HepG2 (cell line): ENCODE measurements around the gene TTC39B. TPM values are rescaled to one million over a fixed set of nuclear protein-coding genes. Genes with fewer than 3 reads are reported as not detected.

Experiments
- ARID5B ChIP-seq: IDR thresholded peaks from 2 replicates; pipeline ENCODE4 v1.4.0; 2020; ENCODE audit warnings: mild to moderate bottlenecking, missing genetic modification reagents
- ERF ChIP-seq: IDR thresholded peaks from 2 replicates; pipeline ENCODE4 v1.6.1; 2018; ENCODE audit warnings: missing biosample characterization, missing genetic modification reagents
- ESRRA ChIP-seq: sonication (generic); formaldehyde crosslinking; IDR thresholded peaks from 2 replicates; pipeline ENCODE4 v1.5.1; 2020; ENCODE audit warnings: mild to moderate bottlenecking, low read depth, missing genetic modification reagents
- FOXO1 ChIP-seq: sonication (generic); formaldehyde crosslinking; IDR thresholded peaks from 2 replicates; pipeline ENCODE4 v1.4.0; 2020; ENCODE audit warnings: missing genetic modification reagents
- FOXP1 ChIP-seq, 2 experiments: fragments of 450-650 bp in 1 of 2; IDR thresholded peaks; 2 replicates each; pipeline ENCODE4 v1.6.1; 2017 to 2018; ENCODE audit warnings: antibody characterized with exemption in 1 of 2
- GZF1 ChIP-seq: sonication (generic); formaldehyde crosslinking; IDR thresholded peaks from 2 replicates; pipeline ENCODE4 v1.5.1; 2020; ENCODE audit warnings: mild to moderate bottlenecking, missing genetic modification reagents
- HDAC2 ChIP-seq: sonication (generic); formaldehyde crosslinking; IDR thresholded peaks from 2 replicates; pipeline ENCODE4 v1.4.0; 2020; ENCODE audit warnings: missing genetic modification reagents
- HOXA3 ChIP-seq: sonication (generic); formaldehyde crosslinking; IDR thresholded peaks from 2 replicates; pipeline ENCODE4 v1.5.0; 2020; ENCODE audit warnings: missing genetic modification reagents
- HOXA7 ChIP-seq: sonication (generic); formaldehyde crosslinking; IDR thresholded peaks from 2 replicates; pipeline ENCODE4 v1.8.1; 2022; ENCODE audit warnings: mild to moderate bottlenecking, missing genetic modification reagents, moderate library complexity
- SAP130 ChIP-seq: IDR thresholded peaks from 2 replicates; pipeline ENCODE4 v1.6.1; 2016; ENCODE audit warnings: low read depth
- ZFP90 ChIP-seq: sonication (generic); formaldehyde crosslinking; IDR thresholded peaks from 2 replicates; pipeline ENCODE4 v1.8.0; 2022; ENCODE audit warnings: missing genetic modification reagents, mild to moderate bottlenecking, inconsistent platforms, borderline replicate concordance
- ZHX2 ChIP-seq, 2 experiments: sonication (generic) in 1 of 2; formaldehyde crosslinking in 1 of 2; IDR thresholded peaks; 2 replicates each; pipeline versions ENCODE4 v1.6.1 to v1.9.0; 2014 to 2022; ENCODE audit warnings: antibody characterized with exemption in 1 of 2, borderline replicate concordance in 1 of 2, inconsistent platforms in 1 of 2, low read depth in 1 of 2, missing genetic modification reagents in 1 of 2
- ZKSCAN8 ChIP-seq: IDR thresholded peaks from 2 replicates; pipeline ENCODE4 v1.6.1; 2016; ENCODE audit warnings: borderline replicate concordance, missing genetic modification reagents, missing compliant biosample characterization
- polyA plus RNA-seq, 8 experiments: library from polyadenylated mRNA; depleted of rRNA in 3 of 8; stranded (reverse) in 7 of 8; unstranded in 1 of 8; fragments of >200 nt; fragmentation: Illumina TruSeq in 4 of 8; extraction: Trizol in 4 of 8; gene quantifications; 2 replicates each; pipeline versions ENCODE4 v1.2.1 to v1.2.3, GENCODE V29; 2011 to 2016; ENCODE audit warnings: low read depth in 4 of 8, missing spikeins in 1 of 8, mixed read lengths in 1 of 8; ENCODE audit not compliant: insufficient read depth in 1 of 8
- total RNA-seq, 5 experiments: library from RNA; depleted of rRNA; stranded (reverse); fragments of >200 nt; fragmentation: Illumina TruSeq; extraction: Trizol; gene quantifications; 2 replicates each; pipeline ENCODE4 v1.2.3, GENCODE V29; 2016; ENCODE audit warnings: low read depth in 1 of 5
- TF ChIP-seq, protein P1 (sequence below): sonication (generic); formaldehyde crosslinking; IDR thresholded peaks from 2 replicates; pipeline ENCODE4 v1.9.0; 2022; ENCODE audit warnings: low read depth, missing genetic modification reagents

The TTC39B gene
- total and polyA plus RNA-seq, 2 of the 13 experiments (the other 11 are each of a cell fraction or from before 2014, with no cell fraction given): 14.3 to 19.4 TPM

DNA sequence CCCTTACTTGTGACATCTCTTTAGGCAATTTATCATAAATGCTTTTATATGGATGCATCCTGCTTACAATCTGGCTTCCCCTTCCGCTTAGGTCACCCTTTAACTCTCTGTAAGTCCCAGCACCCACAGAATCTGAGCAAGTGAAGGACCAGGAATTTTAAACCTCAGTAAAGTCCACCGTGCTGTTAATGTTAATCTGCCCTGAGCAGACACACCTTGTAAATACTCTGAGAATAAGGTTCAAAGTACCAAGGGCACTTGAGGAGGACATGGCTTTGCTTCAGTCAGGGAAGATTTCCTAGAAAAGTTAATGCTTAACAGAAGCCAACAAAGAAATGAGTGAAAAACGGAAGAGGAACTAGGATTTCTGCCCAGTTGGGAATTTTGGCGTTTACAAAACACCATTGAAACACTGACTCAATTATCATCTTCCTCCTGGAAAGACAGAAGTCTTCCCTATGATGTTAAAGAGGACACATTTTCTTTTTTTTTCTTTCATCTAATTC, 26.4 kb upstream of the TTC39B start (continued):
- TF ChIP-seq ZHX2 (IDR thresholded peaks at IDR 0.05; ENCODE audit: low read depth) (no peak), ZHX2 (CRISPR knock-in tag; IDR thresholded peaks at IDR 0.05; ENCODE audit: borderline replicate concordance) (0 out of 2 replicates have a peak, but pooled peaks have one; percentile 29), SAP130 (CRISPR knock-in tag) (peak; percentile 63), HOXA3 (CRISPR knock-in tag) (peak; percentile 40; the same call in 1 of the 2 replicates), ERF (CRISPR knock-in tag) (peak; percentile 69), ZFP90 (CRISPR knock-in tag) (no peak), ARID5B (CRISPR knock-in tag) (peak; percentile 92), ESRRA (CRISPR knock-in tag) (peak; percentile 73; the same call in 1 of the 2 replicates), HDAC2 (CRISPR knock-in tag) (peak; percentile 84), FOXP1 (IDR thresholded peaks at IDR 0.05) (no peak), FOXP1 (CRISPR knock-in tag; IDR thresholded peaks at IDR 0.05) (peak; percentile 66; the same call in 1 of the 2 replicates), HOXA7 (CRISPR knock-in tag) (no peak), GZF1 (CRISPR knock-in tag) (no peak), FOXO1 (peak; percentile 63; the same call in 1 of the 2 replicates), ZKSCAN8 (CRISPR knock-in tag) (peak; percentile 50; the same call in 1 of the 2 replicates)
- TF ChIP-seq, protein P1, sequence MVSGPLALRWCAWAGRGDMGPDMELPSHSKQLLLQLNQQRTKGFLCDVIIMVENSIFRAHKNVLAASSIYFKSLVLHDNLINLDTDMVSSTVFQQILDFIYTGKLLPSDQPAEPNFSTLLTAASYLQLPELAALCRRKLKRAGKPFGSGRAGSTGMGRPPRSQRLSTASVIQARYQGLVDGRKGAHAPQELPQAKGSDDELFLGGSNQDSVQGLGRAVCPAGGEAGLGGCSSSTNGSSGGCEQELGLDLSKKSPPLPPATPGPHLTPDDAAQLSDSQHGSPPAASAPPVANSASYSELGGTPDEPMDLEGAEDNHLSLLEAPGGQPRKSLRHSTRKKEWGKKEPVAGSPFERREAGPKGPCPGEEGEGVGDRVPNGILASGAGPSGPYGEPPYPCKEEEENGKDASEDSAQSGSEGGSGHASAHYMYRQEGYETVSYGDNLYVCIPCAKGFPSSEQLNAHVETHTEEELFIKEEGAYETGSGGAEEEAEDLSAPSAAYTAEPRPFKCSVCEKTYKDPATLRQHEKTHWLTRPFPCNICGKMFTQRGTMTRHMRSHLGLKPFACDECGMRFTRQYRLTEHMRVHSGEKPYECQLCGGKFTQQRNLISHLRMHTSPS (CRISPR knock-in tag): no peak
